Peyer's patch (tissue), 4 donors: ENCODE measurements around the gene FBXO31. TPM values are rescaled to one million over a fixed set of nuclear protein-coding genes. Genes with fewer than 3 reads are reported as not detected.

Experiments
- DNase-seq, 3 donors: peaks; one replicate each; pipeline ENCODE4 v3.0.0-alpha.2; 2017 to 2019
- H3K27ac ChIP-seq, 4 donors: fragments of 200-600 bp; sonication (generic); one replicate each; pipeline ENCODE4 v1.5.1; 2016 to 2019
- H3K27me3 ChIP-seq, 2 donors: fragments of 200-600 bp; sonication (generic); one replicate each; pipeline ENCODE4 v1.5.1; 2019
- H3K36me3 ChIP-seq, 3 donors: fragments of 200-600 bp; sonication (generic); one replicate each; pipeline ENCODE4 v1.5.1; 2016 to 2019
- H3K4me1 ChIP-seq, 4 donors: fragments of 200-600 bp; sonication (generic); one replicate each; pipeline ENCODE4 v1.5.1; 2016 to 2019
- H3K4me3 ChIP-seq, 4 donors: fragments of 200-600 bp; sonication (generic); 1 replicate in 3 of 4; 2 replicates in 1 of 4; pipeline ENCODE4 v1.5.1; 2016 to 2019; ENCODE audit warnings: mild to moderate bottlenecking in 1 of 4
- H3K9me3 ChIP-seq, 4 donors: fragments of 200-600 bp; sonication (generic); one replicate each; pipeline ENCODE4 v1.5.1; 2016 to 2019; ENCODE audit warnings: mild to moderate bottlenecking in 1 of 4
- CTCF ChIP-seq, 6 experiments: fragments of 450-650 bp in 4 of 6; fragments of 200-600 bp in 2 of 6; sonication (generic) in 1 of 6; IDR thresholded peaks; one replicate each; pipeline ENCODE4 v1.5.1; 2017 to 2019; ENCODE audit warnings: antibody characterized with exemption in 6 of 6, mild to moderate bottlenecking in 3 of 6, moderate library complexity in 1 of 6
- POLR2A ChIP-seq, 2 donors: fragments of 450-650 bp; IDR thresholded peaks; one replicate each; pipeline ENCODE4 v1.5.1; 2017; ENCODE audit warnings: antibody characterized with exemption in 2 of 2, mild to moderate bottlenecking in 2 of 2, moderate library complexity in 2 of 2
- total RNA-seq, 4 donors: library from RNA; depleted of rRNA; stranded (reverse); fragments of >200 nt; gene quantifications; one replicate each; pipeline ENCODE4 v1.1.0, GENCODE V29; 2016

Gene FBXO31
- total RNA-seq, 4 donors from 2014 or later: 135 to 207 (median 191) TPM

- no peaks in the 10 kb centered on the region for H3K4me1 ChIP-seq
- DNase-seq: no peak
- no peaks in the 10 kb centered on the region for H3K9me3 ChIP-seq
- no peak for TF ChIP-seq POLR2A (IDR thresholded peaks at IDR 0.05)
- TF ChIP-seq CTCF (IDR thresholded peaks at IDR 0.05): no peak
- peaks cover 0 to 92% (median 0%) of the 10 kb centered on the region in 3 donors for H3K36me3 ChIP-seq
- H3K27ac ChIP-seq: no peak overlapping the region
- no peaks in the 10 kb centered on the region for H3K27me3 ChIP-seq
- no peak overlapping the region for H3K4me3 ChIP-seq
Observed at GRCh38 chr16:87336434-87337240, 46.9 kb downstream of the FBXO31 start.

DNA sequence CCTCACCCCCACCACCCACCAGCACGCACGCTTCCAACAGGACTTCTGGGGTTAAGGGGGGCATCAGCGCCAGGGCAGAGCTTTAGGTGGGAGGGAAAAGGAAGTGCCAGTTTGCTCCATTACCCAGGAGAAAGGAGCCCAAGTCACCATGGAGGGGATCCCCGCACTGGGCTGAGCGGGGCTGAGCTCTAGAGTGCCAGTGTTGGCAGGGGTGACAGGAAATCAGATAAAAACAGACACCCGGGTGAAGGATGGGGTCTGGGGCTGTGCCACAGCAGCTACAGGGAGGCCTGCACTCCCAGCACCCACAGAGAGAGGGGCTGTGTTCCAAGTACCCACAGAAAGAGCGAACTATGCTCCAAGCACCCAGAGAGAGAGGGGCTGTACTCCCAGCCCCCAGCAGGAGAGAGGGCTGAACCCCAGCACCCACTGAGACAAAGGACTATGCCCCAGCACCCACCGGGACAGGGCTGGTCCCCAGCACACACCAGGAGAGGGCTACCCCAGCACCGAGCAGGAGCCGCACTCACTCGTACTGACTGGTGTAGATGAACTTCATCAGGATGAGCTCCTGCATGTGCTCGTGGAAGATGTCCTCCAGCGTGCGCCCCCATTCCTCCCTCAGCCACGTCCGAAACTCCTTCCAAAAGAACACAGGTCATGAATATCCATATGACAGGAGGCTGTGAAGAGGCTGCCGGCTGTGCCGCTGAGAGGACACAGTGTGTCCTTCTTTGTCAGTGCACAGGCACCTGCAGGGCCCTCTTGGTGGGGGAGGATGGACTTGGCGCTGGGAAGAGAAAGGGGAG is 47.7 kb downstream of the FBXO31 start:
- TF ChIP-seq POLR2A (IDR thresholded peaks at IDR 0.05) (no peak), CTCF (IDR thresholded peaks at IDR 0.05) (no peak)
- H3K9me3 ChIP-seq: no peaks in the 10 kb centered on the region
- no peaks in the 10 kb centered on the region for H3K4me1 ChIP-seq
- peaks cover 0 to 93% (median 0%) of the 10 kb centered on the region in 3 donors for H3K36me3 ChIP-seq
- no peaks in the 10 kb centered on the region for H3K27me3 ChIP-seq
- no peak for DNase-seq
- no peak overlapping the region for H3K27ac ChIP-seq
- no peak overlapping the region for H3K4me3 ChIP-seq

DNA sequence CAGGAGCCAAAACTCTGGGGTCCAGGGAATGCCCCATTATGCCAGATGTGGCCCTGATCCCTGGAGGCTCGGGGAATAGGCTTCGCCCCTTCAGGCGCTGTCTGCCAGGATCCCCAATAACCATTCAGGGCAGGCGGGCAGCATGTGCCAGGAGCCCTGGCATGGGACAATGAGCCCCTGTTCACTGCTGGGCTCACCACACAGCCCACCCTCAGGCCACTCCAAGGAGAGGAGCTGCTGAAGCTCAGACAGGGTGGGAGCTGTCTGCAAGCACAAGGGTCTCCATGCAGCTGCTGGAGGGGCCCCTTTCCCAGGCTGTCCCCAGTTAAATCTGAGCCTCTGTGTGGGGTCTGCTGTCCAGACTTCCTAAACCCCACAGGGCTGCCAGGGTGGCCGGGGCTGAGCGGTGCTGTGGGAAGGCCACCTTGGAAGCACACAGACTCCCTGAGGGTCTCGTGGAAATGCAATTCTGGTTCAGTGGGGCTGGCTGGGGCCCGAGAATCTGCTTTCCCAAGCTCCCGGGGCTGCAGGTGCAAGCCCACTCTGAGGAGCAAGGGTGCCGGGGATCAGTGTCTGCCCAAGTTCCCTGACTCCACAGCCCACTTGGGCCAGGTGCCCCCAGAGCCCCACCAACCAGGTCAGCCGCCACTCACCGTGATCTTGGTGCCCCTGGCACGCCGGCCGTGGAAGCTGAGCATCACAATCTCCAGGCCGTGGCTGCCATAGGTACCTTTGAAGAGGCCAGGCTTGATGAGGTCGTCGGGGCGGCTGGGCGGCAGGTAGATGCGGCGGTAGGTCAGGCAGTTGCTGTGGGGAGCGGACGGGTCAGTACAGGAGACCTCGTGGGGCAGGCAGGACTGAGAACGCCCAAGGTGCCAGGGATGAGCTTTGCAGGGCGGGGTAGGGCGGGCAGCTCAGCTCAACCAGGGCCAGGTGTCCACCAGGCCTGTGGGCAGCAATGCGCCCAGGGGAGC is 48.6 kb downstream of the FBXO31 start:
- no peak for TF ChIP-seq POLR2A (IDR thresholded peaks at IDR 0.05)
- no peak for TF ChIP-seq CTCF (IDR thresholded peaks at IDR 0.05)

DNA sequence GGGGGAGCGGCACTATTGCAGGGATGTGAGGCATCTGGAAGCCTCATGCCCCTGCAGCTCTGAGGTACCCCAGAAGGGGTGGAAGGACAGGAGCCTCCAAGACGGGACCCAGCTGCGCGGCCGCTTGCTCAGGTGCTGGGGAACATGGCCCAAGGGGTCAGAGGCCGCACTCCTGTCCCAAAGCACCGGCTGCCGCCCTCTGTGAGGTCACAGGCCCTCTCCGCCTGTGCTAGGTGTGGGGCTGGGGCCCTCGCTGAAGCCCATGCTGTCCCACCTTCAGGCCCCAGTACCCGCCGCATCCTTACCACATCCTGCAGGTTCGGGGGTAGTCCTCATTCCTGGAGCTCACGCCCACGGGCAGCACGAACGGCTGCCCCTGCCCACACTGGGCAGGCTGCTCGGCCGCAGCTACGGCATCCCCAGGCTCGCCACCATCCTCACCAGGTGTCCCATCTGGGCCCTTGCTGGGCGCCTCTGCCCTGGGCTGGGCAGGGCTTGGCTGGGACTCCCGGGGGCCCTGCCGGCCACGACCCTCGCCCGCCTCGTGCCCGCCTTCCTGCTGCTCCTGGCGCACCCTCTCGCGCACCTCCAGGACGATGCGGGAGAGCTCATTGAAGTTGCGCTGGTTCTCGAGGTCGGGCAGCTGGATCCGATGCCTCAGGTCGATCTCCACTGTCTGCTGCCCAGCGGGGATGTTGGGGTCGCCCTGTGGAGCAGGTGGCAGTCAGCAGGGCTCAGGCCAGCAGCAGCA is 49.8 kb downstream of the FBXO31 start:
- TF ChIP-seq POLR2A (IDR thresholded peaks at IDR 0.05) (no peak), CTCF (IDR thresholded peaks at IDR 0.05) (no peak)
- DNase-seq: no peak
- no peak overlapping the region for H3K4me3 ChIP-seq
- H3K27me3 ChIP-seq: no peaks in the 10 kb centered on the region
- no peaks in the 10 kb centered on the region for H3K9me3 ChIP-seq
- H3K36me3 ChIP-seq: peaks cover 0 to 93% (median 0%) of the 10 kb centered on the region in 3 donors
- H3K27ac ChIP-seq: no peak overlapping the region
- H3K4me1 ChIP-seq: no peaks in the 10 kb centered on the region

More for the DNA sequence above, 48.6 kb downstream of the FBXO31 start:
- no peak overlapping the region for H3K27ac ChIP-seq
- H3K4me1 ChIP-seq: no peaks in the 10 kb centered on the region
- H3K36me3 ChIP-seq: peaks cover 0 to 93% (median 0%) of the 10 kb centered on the region in 3 donors
- DNase-seq: no peak
- no peaks in the 10 kb centered on the region for H3K27me3 ChIP-seq
- H3K9me3 ChIP-seq: no peaks in the 10 kb centered on the region
- no peak overlapping the region for H3K4me3 ChIP-seq
